SU-DHL-6 (cell line): ENCODE data around the gene PAIP1.
A peak's percentile ranks its signal among the peaks of the same experiment; 100 is the strongest.
"Not testable (repeated sequence)": the region's sequence is repeated elsewhere in the genome, so short reads cannot be mapped to it uniquely, and the experiment has no call there.

Experiments
- H2AFZ ChIP-seq: fragments of 200-600 bp; sonication (generic); 2 replicates; pipeline ENCODE4 v1.6.1; 2014; ENCODE audit warnings: low read depth, mild to moderate bottlenecking, moderate library complexity, mixed read lengths, antibody characterized with exemption, low read length; ENCODE audit not compliant: severe bottlenecking
- H3F3A ChIP-seq: fragments of 200-600 bp; shearing (Covaris generic); 2 replicates; pipeline ENCODE4 v1.6.0; 2016; ENCODE audit warnings: antibody characterized with exemption, mild to moderate bottlenecking; ENCODE audit not compliant: insufficient read depth
- H3K27ac ChIP-seq: fragments of 200-600 bp; sonication (generic); 2 replicates; pipeline ENCODE4 v1.5.1; 2016; ENCODE audit warnings: low read depth, mild to moderate bottlenecking, low read length, moderate library complexity, mixed read lengths
- H3K27me3 ChIP-seq: fragments of 200-600 bp; sonication (generic), shearing (Covaris generic); 2 replicates; pipeline ENCODE4 v1.6.0; 2014; ENCODE audit warnings: mild to moderate bottlenecking, low read length
- H3K36me3 ChIP-seq: fragments of 200-600 bp; sonication (generic); 2 replicates; pipeline ENCODE4 v1.6.1; 2014; ENCODE audit warnings: mild to moderate bottlenecking, low read length, mixed read lengths
- H3K4me2 ChIP-seq: fragments of 300-600, 200-600 bp; shearing (Covaris generic), sonication (generic); 2 replicates; pipeline ENCODE4 v1.6.0; 2014; ENCODE audit warnings: low read length, low read depth, mild to moderate bottlenecking; ENCODE audit not compliant: poor library complexity, severe bottlenecking
- H3K4me3 ChIP-seq: fragments of 200-600 bp; sonication (generic); 2 replicates; pipeline ENCODE4 v1.5.1; 2014; ENCODE audit warnings: antibody characterized with exemption, low read length, mild to moderate bottlenecking, mixed read lengths; ENCODE audit not compliant: insufficient read depth, poor library complexity, severe bottlenecking
- H3K79me2 ChIP-seq: fragments of 200-600 bp; sonication (generic); 2 replicates; pipeline ENCODE4 v1.6.1; 2014; ENCODE audit warnings: mild to moderate bottlenecking, low read length, moderate library complexity; ENCODE audit not compliant: insufficient read depth
- H3K9ac ChIP-seq: fragments of 200-600 bp; sonication (generic); 2 replicates; pipeline ENCODE4 v1.7.0; 2014; ENCODE audit warnings: mild to moderate bottlenecking, low read length
- H3K9me2 ChIP-seq: fragments of 200-600 bp; sonication (generic); replicated peaks from 2 replicates; pipeline ENCODE4 v1.6.1; 2014; ENCODE audit warnings: low read length; ENCODE audit not compliant: insufficient read depth
- H3K9me3 ChIP-seq: fragments of 200-600 bp; sonication (generic); 2 replicates; pipeline ENCODE4 v1.6.1; 2014; ENCODE audit warnings: low read length, mixed read lengths; ENCODE audit not compliant: insufficient read depth
- H4K20me1 ChIP-seq: fragments of 200-600 bp; sonication (generic); 2 replicates; pipeline ENCODE4 v1.6.1; 2014; ENCODE audit warnings: low read depth, mild to moderate bottlenecking, antibody characterized with exemption, low read length, moderate library complexity, mixed read lengths
- EZH2phosphoT487 ChIP-seq: fragments of 200-600 bp; sonication (generic), shearing (Covaris generic); conservative IDR thresholded peaks from 2 replicates; pipeline ENCODE4 v1.6.1; 2018; ENCODE audit warnings: mild to moderate bottlenecking, antibody characterized with exemption, low read length, moderate library complexity, mixed read lengths
- TF ChIP-seq, protein P1 (sequence below): fragments of 200-600 bp; sonication (generic); IDR thresholded peaks from one replicate; pipeline ENCODE4 v1.5.1; 2017; ENCODE audit warnings: antibody characterized with exemption, mild to moderate bottlenecking, low read length, moderate library complexity; ENCODE audit not compliant: insufficient read depth, poor library complexity, severe bottlenecking

The PAIP1 gene

DNA sequence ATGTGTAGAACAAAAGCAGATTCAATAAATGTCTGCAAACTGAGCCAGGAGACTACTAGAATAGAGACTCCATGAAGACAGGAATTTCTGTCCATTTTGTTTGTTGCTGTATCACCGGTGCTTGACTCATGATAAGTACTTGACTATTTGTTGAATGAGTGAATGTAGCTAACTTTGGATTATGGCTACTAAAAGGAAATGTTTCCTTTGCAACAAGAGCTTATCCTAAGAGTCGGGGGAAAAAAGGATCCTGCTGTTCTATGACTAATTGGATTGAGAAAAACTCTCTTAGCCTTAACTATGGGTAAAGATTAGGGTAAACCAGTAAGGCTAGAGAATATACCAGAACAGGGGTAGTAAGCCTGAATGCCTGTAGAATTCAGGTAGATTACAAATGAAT is 3.5 kb downstream of the PAIP1 start:
- Histone ChIP-seq H2AFZ (no peak overlapping the region), H3K9me2 (no peaks in the 10 kb centered on the region), H4K20me1 (no peaks in the 10 kb centered on the region), H3K9me3 (no peaks in the 10 kb centered on the region), H3K9ac (no peak overlapping the region), H3K4me3 (no peak overlapping the region), H3K36me3 (peaks cover 40% of the 10 kb centered on the region), H3K27me3 (no peaks in the 10 kb centered on the region), H3K4me2 (peak overlapping the region; percentile 77), H3F3A (peaks cover 3% of the 10 kb centered on the region; the same call in 1 of the 2 replicates), H3K27ac (no peak overlapping the region), H3K79me2 (peaks cover 69% of the 10 kb centered on the region)
- TF ChIP-seq, protein P1, sequence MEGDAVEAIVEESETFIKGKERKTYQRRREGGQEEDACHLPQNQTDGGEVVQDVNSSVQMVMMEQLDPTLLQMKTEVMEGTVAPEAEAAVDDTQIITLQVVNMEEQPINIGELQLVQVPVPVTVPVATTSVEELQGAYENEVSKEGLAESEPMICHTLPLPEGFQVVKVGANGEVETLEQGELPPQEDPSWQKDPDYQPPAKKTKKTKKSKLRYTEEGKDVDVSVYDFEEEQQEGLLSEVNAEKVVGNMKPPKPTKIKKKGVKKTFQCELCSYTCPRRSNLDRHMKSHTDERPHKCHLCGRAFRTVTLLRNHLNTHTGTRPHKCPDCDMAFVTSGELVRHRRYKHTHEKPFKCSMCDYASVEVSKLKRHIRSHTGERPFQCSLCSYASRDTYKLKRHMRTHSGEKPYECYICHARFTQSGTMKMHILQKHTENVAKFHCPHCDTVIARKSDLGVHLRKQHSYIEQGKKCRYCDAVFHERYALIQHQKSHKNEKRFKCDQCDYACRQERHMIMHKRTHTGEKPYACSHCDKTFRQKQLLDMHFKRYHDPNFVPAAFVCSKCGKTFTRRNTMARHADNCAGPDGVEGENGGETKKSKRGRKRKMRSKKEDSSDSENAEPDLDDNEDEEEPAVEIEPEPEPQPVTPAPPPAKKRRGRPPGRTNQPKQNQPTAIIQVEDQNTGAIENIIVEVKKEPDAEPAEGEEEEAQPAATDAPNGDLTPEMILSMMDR, result no peak
- no peak for TF ChIP-seq EZH2phosphoT487

DNA sequence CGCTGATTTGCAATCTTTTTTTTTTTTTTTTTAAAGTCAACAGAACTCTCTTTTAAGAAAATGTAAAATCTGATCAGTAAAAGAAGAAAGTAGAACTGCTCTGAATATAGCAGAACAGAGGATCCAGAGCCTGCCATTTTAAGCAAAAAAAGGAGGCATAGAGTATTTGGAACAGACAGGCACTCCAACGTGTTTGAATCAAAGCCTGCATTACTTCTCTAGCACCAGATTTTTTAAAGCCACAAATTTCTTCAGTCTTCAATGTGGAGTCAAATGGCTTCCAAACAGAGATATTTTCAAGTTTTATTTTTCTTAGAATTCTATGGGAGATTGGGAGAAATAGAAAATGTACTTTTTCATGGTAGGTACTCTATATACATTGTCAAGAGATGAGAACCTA is 5.1 kb downstream of the PAIP1 start:
- no peak for TF ChIP-seq EZH2phosphoT487
- no peak overlapping the region for H3K4me3 ChIP-seq
- H3K27ac ChIP-seq, result no peak overlapping the region
- no peaks in the 10 kb centered on the region for H4K20me1 ChIP-seq
- no peak overlapping the region for H3K9ac ChIP-seq
- H3K9me2 ChIP-seq, result no peaks in the 10 kb centered on the region
- peaks cover 80% of the 10 kb centered on the region for H3K79me2 ChIP-seq
- H3K9me3 ChIP-seq, result no peaks in the 10 kb centered on the region
- H3K4me2 ChIP-seq, result no peak overlapping the region
- no peaks in the 10 kb centered on the region; the same call in 1 of the 2 replicates for H3F3A ChIP-seq
- H2AFZ ChIP-seq, result no peak overlapping the region
- H3K27me3 ChIP-seq, result no peaks in the 10 kb centered on the region
- H3K36me3 ChIP-seq, result peaks cover 45% of the 10 kb centered on the region

DNA sequence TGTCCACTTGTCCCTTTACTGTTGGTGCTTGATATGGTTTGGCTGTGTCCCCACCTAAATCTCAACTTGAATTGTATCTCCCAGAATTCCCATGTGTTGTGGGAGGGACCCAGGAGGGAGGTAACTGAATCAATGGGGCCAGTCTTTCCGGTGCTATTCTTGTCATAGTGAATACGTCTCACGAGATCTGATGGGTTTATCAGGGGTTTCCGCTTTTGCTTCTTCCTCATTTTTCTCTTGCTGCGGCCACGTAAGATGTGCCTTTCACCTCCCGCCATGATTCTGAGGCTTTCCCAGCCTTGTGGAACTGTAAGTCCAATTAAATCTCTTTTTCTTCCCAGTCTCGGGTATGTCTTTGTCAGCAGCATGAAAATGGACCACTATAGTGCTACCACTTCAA is 7.6 kb downstream of the PAIP1 start:
- not testable (repeated sequence) for H3K9me3 ChIP-seq, H3K9me2 ChIP-seq, H3K27ac ChIP-seq, H3K4me2 ChIP-seq, H3K9ac ChIP-seq, H3K4me3 ChIP-seq, H2AFZ ChIP-seq, H4K20me1 ChIP-seq, H3F3A ChIP-seq, H3K27me3 ChIP-seq
- H3K36me3 ChIP-seq, result peaks cover 48% of the 10 kb centered on the region
- peaks cover 59% of the 10 kb centered on the region for H3K79me2 ChIP-seq

DNA sequence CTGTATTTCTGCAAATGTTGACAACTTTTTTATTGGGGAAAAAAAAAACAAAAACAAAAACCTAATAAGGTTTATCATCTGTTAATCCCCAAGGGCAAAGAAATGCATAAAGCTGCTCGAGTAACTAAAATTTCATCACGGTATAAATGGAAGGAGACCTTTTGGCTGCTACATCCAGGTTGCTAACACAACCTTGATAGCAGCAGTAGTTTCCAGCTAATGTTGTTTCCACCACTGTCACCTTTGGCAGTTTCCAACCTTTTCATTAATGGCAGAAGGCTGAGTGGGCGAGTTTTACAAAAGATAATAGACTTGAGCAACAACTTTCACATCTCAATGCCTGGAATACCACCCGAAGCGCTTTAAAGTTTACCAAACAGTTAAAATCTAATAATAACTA is 8.5 kb downstream of the PAIP1 start:
- peaks cover 50% of the 10 kb centered on the region for H3K79me2 ChIP-seq
- H3K9me3 ChIP-seq, result no peaks in the 10 kb centered on the region
- no peaks in the 10 kb centered on the region for H3K27me3 ChIP-seq
- H2AFZ ChIP-seq, result no peak overlapping the region
- H3K4me3 ChIP-seq, result no peak overlapping the region
- H3K9me2 ChIP-seq, result no peaks in the 10 kb centered on the region
- TF ChIP-seq, protein P1, result no peak
- no peak for TF ChIP-seq EZH2phosphoT487
- H4K20me1 ChIP-seq, result no peaks in the 10 kb centered on the region
- no peak overlapping the region for H3K27ac ChIP-seq
- peaks cover 48% of the 10 kb centered on the region for H3K36me3 ChIP-seq
- H3F3A ChIP-seq, result no peaks in the 10 kb centered on the region; the same call in 1 of the 2 replicates
- no peak overlapping the region for H3K9ac ChIP-seq
- H3K4me2 ChIP-seq, result no peak overlapping the region
